ENCODE measurements around the gene DYRK1A.

Gene DYRK1A

GRCh38 chr21:37385179-37385765 lies 18.7 kb downstream of the DYRK1A start:
- no peak for DNase-seq

- DNase-seq: no peak
Measured at GRCh38 chr21:37386151-37386550, 19.6 kb downstream of the DYRK1A start.

GRCh38 chr21:37389456-37389855 lies 22.9 kb downstream of the DYRK1A start:
- no peak for DNase-seq

DNA sequence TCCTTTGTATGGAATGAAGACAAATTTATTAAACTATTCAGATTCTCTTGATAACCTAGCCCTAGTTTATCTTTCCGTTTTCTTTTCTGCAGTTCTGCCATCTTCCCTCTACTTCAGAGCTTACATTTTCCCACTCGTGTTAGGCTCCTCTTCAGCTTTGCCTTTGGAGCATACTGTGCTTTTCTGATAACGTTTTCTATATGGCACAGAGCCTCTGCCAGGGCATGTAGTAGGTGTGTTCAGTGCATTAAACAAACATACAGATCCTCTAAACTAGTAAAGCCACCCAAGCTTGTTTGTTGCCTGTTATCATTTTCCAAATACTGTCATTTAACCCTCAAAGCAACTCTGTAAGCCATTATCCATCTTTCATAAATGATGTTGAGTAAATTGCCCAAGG lies 25.1 kb downstream of the DYRK1A start:
- no peak for DNase-seq

GRCh38 chr21:37392441-37392840 lies 25.9 kb downstream of the DYRK1A start:
- no peak for DNase-seq

DNA sequence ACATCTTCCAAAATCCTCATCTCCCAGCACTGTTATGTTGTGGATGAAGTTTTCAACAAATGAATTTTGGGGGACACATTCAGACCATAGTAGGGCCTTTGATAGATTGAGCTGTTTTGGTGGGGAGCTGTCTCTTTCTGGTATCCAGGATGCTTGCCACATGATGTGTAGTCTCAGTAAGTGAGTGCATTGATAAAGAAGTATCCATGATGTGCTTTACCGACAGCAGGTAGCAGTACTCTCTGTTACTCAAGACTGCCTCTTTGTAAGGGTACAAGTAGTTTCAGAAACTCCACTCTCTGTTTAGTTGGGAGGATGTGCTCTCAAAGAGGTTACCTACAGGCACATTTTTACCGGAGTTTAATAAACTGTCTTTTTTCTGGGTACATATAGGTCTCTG lies 26.5 kb downstream of the DYRK1A start:
- DNase-seq: no peak

GRCh38 chr21:37393786-37394185 lies 27.2 kb downstream of the DYRK1A start:
- no peak for DNase-seq

- no peak for DNase-seq
Measured at GRCh38 chr21:37395961-37396360, 29.4 kb downstream of the DYRK1A start.

DNA sequence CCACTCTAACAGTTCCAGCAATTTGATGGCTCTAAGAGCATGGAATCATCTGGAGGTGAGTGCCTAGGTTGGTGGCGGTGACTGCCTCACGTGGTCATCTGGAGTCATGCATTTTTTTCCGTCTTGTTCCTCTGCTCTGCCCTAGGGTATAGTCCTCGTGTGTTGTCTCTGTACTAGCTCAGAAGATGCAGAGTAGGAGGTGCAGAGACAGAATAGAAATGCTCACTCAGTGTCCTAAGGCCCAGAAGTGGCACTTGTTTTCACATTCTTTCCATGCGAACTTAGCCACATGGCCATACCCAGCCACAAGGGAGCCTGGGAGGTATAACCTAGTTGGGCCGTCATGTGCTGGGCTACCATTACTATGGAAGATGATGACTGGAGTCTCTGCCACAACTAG lies 30.3 kb downstream of the DYRK1A start:
- DNase-seq: no peak

DNA sequence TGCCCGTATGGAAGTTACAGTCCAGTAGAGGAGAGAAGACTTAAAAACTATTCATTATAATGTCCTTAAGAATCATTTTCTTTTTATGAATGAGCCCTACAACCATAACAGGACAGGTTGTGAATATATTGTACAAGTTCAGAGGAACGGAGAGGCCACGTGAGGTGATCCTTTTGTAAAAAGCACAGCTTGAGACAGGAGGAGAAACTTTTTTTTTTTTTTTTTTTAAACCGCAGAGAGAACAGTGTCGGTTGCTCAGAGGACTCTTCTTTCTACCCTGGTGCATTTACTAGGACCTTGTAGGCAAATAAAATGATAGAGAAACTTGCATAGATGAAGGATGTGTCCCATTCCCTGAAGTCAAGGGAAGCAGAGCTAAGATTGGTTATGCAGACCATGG lies 32.1 kb downstream of the DYRK1A start:
- DNase-seq: no peak

DNA sequence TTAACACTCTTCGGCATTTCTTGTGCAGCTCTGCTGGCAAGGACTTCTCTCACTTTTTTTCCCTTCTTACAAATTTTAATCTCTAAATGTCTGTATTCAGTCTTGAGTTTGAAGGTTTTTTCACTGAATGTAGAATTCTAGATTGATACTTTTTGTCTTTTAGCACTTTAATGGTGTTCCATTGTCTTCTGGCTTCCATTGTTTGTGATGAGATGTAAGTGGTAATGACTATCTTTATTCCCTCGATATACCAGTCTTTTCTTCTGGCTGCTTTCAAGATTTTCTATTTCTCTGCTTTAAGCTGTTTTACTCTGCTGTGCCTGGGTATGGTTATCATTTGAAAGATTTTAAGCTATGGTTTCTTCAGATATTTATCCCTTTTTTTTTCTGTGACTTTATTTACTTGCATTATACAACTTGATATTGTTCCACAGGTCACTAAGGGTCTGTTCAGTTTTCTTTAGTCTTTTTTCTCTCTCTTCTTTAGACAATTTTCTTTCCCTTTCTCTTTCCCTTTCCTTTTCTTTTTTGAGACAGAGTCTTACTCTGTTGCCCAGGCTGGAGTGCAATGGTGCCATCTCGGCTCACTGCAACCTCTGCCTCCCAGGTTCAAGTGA lies 35.8 kb downstream of the DYRK1A start:
- DNase-seq: no peak

GRCh38 chr21:37405629-37406028 lies 39.1 kb downstream of the DYRK1A start:
- DNase-seq: no peak

- no peak for DNase-seq
Measured at GRCh38 chr21:37407719-37408420, 41.3 kb downstream of the DYRK1A start.

DNA sequence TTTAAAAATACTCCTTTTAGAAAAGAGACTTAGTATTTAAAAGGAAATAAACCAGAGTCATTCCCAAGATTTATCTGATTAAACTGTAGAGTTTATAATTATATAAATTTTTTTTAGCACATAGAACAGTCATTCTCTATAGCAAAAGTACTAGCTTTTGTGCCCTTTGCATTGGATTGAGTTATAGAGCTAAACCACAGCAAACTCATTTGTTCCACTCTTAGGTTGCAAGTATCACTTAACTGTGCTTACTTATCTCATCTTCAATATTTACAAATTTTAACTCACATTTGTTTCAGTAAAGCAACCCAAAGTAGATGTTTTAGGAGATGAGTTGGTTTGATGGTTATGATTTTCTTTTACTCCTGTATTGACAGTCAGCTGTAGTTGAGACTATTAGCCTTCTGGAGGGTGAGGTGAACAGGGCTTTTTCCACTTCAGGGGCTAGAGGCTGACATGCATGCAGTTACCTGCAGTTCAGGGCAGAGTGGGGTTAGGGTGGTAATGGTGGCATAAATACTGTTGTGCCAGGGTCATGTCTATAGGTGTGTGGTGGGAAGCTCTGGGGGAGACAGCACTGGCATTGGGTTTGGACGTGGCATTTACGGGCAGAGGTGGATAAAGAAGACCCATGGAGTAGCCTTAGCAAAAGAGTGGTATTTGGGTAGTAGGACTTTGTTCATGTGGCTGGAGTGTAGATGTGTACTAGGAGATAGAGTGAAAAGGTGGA lies 42.1 kb downstream of the DYRK1A start:
- no peak for DNase-seq

GRCh38 chr21:37410639-37411038 lies 44.1 kb downstream of the DYRK1A start:
- no peak for DNase-seq

DNA sequence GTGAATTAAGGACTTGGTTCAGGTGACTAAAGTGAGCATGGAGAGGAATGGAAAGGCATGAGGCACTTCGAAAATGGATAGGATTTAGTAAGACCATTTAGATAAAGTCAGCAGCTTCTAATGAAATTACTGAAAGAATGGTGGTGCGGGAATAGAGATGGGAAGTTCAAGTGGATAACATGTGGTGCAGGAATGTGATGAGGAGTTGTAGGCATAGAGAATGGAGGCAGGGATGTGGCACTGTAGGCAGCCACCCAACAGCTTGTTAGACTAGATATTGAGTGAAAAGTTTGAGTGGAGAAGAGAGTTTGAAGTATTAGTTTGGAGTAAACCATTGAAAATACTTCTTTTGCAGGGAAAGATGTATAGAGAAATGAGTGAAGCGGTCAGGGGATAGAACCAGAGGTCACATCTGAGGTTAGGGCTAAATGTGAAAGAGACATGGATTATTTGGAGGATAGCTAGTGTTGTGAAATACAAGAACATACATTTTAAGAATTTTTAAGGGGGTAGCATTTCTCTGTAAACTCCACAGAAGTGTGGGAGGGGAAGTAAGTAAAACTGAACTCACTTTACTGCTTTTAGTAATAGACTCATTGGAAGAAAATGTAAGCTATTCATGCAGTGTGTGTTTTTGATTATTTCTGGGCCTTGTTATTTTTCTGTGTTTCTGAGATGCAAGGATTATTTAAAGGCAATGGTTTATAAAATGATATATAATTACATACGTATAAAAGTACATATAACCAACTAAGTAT lies 46.2 kb downstream of the DYRK1A start:
- DNase-seq: no peak

GRCh38 chr21:37413553-37414291 lies 47.1 kb downstream of the DYRK1A start:
- DNase-seq: no peak

- DNase-seq: no peak
Measured at GRCh38 chr21:37414292-37415253, 48.0 kb downstream of the DYRK1A start.

GRCh38 chr21:37415939-37416338 lies 49.4 kb downstream of the DYRK1A start:
- DNase-seq: no peak

- no peak for DNase-seq
Measured at GRCh38 chr21:37416914-37417313, 50.3 kb downstream of the DYRK1A start.

All from NCI-H2107 (cell line).